PFSK-1 (cell line): ENCODE results near the gene INF2.
A peak's percentile ranks its signal among the peaks of the same experiment; 100 is the strongest.

ENCODE experiments used
- FOXP2 ChIP-seq: optimal IDR thresholded peaks from 2 replicates; pipeline ENCODE3; 2011; ENCODE audit warnings: borderline replicate concordance, control low read depth, inconsistent platforms; ENCODE audit not compliant: insufficient read depth; ENCODE audit errors: extremely low read length, extremely low read depth
- POLR2AphosphoS5 ChIP-seq: IDR thresholded peaks from 2 replicates; pipeline ENCODE4 v1.6.1; 2012; ENCODE audit warnings: low read depth, mild to moderate bottlenecking, control low read depth, low read length, moderate library complexity
- SIN3A ChIP-seq: IDR thresholded peaks from 2 replicates; pipeline ENCODE4 v1.6.1; 2012; ENCODE audit warnings: mild to moderate bottlenecking, low read length, moderate library complexity, borderline replicate concordance; ENCODE audit not compliant: insufficient read depth
- TAF1 ChIP-seq: IDR thresholded peaks from 2 replicates; pipeline ENCODE4 v1.6.1; 2012; ENCODE audit warnings: low read length, control low read depth, borderline replicate concordance; ENCODE audit not compliant: insufficient read depth
- TF ChIP-seq, protein P1 (sequence below), 2 experiments: IDR thresholded peaks; 2 replicates each; pipeline versions ENCODE4 v1.6.1 to v1.8.0; 2011 to 2012; ENCODE audit warnings: low read depth in 2 of 2, low read length in 2 of 2, control low read depth in 1 of 2, inconsistent platforms in 1 of 2, mild to moderate bottlenecking in 1 of 2, moderate library complexity in 1 of 2; ENCODE audit not compliant: insufficient read depth in 1 of 2

Gene INF2

DNA sequence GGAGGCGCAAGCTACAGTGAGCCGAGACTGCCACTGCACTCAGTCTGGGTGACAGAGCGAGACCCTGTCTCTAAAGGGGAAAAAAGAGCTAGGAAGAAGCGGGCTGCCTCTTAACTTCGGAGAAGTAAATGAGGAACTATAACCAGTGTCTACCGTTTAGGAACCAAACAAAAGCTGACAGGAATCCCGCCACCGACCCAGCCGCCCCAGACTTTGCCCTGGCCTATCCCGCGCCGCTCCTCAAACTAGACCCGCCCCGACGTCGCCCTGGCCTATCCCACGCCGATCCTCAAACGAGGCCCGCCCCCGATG, 63.0 kb downstream of the INF2 start:
- TF ChIP-seq, protein P1, sequence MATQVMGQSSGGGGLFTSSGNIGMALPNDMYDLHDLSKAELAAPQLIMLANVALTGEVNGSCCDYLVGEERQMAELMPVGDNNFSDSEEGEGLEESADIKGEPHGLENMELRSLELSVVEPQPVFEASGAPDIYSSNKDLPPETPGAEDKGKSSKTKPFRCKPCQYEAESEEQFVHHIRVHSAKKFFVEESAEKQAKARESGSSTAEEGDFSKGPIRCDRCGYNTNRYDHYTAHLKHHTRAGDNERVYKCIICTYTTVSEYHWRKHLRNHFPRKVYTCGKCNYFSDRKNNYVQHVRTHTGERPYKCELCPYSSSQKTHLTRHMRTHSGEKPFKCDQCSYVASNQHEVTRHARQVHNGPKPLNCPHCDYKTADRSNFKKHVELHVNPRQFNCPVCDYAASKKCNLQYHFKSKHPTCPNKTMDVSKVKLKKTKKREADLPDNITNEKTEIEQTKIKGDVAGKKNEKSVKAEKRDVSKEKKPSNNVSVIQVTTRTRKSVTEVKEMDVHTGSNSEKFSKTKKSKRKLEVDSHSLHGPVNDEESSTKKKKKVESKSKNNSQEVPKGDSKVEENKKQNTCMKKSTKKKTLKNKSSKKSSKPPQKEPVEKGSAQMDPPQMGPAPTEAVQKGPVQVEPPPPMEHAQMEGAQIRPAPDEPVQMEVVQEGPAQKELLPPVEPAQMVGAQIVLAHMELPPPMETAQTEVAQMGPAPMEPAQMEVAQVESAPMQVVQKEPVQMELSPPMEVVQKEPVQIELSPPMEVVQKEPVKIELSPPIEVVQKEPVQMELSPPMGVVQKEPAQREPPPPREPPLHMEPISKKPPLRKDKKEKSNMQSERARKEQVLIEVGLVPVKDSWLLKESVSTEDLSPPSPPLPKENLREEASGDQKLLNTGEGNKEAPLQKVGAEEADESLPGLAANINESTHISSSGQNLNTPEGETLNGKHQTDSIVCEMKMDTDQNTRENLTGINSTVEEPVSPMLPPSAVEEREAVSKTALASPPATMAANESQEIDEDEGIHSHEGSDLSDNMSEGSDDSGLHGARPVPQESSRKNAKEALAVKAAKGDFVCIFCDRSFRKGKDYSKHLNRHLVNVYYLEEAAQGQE (IDR thresholded peaks at IDR 0.05; ENCODE audit: insufficient read depth in 1 of 2, low read depth in 2 of 2, low read length in 2 of 2), result no peak
- TF ChIP-seq SIN3A (no peak), FOXP2 (no peak), POLR2AphosphoS5 (no peak), TAF1 (no peak)

DNA sequence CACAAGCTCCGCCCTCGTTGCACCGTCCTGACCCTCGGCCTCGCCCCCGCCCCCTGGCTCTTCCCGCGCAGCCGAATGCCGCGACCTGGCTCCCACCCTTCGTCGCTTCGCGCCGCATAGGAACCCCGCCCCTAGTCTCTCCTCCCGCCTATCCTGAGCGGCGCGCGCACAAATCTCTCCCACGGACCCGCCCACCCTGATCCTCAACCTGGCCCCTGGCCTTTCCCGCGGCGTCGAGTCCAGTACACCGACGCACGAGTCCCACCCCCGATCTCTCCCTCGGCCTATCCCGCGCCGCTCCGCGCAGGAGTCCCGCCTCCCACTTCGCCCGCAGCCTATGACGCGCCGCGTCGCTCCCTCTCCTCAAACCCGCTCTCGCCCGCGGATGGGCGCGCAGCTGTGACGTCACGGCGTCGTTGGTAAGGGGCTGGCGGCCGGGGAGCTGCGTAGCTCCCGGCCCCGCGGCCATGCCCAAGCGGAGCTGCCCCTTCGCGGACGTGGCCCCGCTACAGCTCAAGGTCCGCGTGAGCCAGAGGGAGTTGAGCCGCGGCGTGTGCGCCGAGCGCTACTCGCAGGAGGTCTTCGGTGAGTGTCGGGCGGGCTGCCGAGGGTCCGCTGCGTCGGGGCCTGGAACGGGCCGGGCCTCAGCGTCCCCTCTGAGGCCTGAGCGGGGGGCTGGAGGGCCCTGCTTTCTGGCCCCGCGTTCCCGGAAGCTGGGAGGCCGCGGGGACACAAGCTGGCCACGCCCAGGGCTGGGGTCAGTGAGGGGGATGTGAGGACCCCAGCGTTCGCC, 63.5 kb downstream of the INF2 start, which contains the start of gene SIVA1:
Gene SIVA1 (plus strand): TSS at position 413 of the 793 bp plus-strand sequence. CDS start 55 bp downstream, at position 468.
- TF ChIP-seq POLR2AphosphoS5 (peak; percentile 70; the same call in 1 of the 2 replicates), FOXP2 (peak; percentile 84), SIN3A (no peak), TAF1 (no peak)
- TF ChIP-seq, protein P1 (IDR thresholded peaks at IDR 0.05; ENCODE audit: insufficient read depth in 1 of 2, low read depth in 2 of 2, low read length in 2 of 2), result no peak

DNA sequence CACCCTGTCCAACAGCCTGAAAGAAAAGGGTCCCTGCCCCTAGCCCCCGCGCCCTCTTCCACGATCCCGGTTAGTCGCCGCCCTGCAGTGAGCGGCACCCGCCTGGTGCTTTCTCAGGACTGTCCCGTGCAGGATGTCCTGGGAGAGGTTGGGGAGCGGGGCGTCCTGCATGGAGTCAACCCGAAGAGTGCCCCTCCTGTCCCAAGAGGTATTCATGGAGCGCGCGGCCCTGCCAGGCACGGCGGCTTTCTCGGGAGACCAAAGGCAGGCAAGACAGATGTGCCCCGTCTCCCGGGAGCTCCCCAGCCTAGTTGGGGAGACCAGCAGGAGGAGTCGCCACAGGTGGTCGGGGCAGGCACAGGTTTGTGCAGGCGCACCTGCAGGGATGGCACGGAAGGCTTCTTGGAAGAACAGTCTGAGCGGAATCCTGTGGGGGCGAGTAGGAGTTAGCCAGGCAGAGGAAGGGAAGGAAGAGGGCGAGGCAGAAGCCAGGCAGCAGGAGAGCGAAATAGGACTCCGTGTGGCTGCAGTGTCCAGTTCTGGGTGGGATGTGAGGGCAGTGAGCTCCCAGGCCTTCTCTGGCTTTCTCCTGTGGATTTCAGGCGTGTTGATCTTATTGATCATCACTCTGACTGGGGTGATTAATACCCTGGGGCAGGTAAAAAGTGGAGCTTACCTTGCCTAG, 64.3 kb downstream of the INF2 start:
- TF ChIP-seq FOXP2 (no peak), SIN3A (no peak), TAF1 (no peak), POLR2AphosphoS5 (no peak)
- TF ChIP-seq, protein P1 (IDR thresholded peaks at IDR 0.05; ENCODE audit: insufficient read depth in 1 of 2, low read depth in 2 of 2, low read length in 2 of 2), result no peak

DNA sequence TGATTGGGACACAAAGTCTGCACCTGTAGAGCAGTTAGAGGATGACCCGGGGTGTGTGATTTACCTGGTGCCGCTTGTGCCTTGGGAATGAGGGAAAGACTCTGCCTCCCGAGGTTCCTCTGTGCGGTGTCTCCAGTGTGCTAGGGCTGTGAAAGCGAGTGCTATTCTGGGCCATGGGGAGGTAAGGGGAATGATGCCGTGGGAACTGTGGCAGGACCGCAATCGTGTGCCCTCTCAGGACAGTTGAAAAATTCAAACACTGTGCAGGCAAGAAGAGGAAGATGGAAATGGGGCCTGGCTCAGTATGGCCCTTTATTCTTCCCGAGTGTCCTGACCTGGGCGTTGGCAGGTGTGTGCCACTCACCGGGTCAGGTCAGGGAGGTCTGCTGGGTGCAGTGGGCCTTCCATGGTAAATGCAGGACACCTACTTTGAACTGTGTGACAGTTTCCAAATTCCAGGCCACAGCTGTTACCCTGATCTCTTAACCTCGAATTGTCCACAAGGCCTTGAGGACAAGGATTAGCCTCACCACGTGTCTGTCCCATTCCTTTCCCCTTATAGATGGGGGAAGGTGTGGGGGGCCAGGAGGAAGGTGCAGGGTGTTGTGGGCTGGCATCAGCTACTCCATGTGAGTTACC, 64.9 kb downstream of the INF2 start:
- TF ChIP-seq POLR2AphosphoS5 (no peak), FOXP2 (no peak), SIN3A (no peak), TAF1 (no peak)
- TF ChIP-seq, protein P1 (IDR thresholded peaks at IDR 0.05; ENCODE audit: insufficient read depth in 1 of 2, low read depth in 2 of 2, low read length in 2 of 2), result no peak

DNA sequence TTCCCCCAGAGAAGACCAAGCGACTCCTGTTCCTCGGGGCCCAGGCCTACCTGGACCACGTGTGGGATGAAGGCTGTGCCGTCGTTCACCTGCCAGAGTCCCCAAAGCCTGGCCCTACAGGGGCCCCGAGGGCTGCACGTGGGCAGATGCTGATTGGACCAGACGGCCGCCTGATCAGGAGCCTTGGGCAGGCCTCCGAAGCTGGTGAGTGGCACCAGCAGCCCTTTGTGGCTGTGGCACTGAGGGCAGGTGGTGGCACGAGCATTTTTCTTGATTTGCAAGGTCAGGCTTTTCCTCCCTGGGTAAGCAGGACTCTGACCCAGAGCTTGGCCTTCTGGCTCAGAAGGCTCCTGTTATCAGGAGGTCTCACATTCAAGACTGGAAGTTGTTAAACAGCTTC, 66.2 kb downstream of the INF2 start:
- TF ChIP-seq TAF1, result no peak
- no peak for TF ChIP-seq FOXP2
- TF ChIP-seq, protein P1 (IDR thresholded peaks at IDR 0.05; ENCODE audit: insufficient read depth in 1 of 2, low read depth in 2 of 2, low read length in 2 of 2), result no peak
- TF ChIP-seq SIN3A, result no peak
- no peak for TF ChIP-seq POLR2AphosphoS5
